ENCODE data around the gene TNFRSF19. TPM values are rescaled to one million over a fixed set of nuclear protein-coding genes. Genes with fewer than 3 reads are reported as not detected.

Gene TNFRSF19
- total and polyA plus RNA-seq, 2 of the 13 experiments (the other 11 are each of a cell fraction or from before 2014, with no cell fraction given), result 75.3 to 77.7 TPM

- TF ChIP-seq, protein P1, sequence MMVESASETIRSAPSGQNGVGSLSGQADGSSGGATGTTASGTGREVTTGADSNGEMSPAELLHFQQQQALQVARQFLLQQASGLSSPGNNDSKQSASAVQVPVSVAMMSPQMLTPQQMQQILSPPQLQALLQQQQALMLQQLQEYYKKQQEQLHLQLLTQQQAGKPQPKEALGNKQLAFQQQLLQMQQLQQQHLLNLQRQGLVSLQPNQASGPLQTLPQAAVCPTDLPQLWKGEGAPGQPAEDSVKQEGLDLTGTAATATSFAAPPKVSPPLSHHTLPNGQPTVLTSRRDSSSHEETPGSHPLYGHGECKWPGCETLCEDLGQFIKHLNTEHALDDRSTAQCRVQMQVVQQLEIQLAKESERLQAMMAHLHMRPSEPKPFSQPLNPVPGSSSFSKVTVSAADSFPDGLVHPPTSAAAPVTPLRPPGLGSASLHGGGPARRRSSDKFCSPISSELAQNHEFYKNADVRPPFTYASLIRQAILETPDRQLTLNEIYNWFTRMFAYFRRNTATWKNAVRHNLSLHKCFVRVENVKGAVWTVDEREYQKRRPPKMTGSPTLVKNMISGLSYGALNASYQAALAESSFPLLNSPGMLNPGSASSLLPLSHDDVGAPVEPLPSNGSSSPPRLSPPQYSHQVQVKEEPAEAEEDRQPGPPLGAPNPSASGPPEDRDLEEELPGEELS (CRISPR knock-in tag; IDR thresholded peaks at IDR 0.05), result peak; percentile 30; the same call in 1 of the 2 replicates
- TF ChIP-seq GABPB1 (CRISPR knock-in tag; IDR thresholded peaks at IDR 0.05) (peak; percentile 42; the same call in 1 of the 2 replicates), WIZ (CRISPR knock-in tag; IDR thresholded peaks at IDR 0.05) (no peak), ZNF703 (CRISPR knock-in tag; IDR thresholded peaks at IDR 0.05; ENCODE audit: borderline replicate concordance) (no peak), ZEB1 (IDR thresholded peaks at IDR 0.05; ENCODE audit: insufficient replicate concordance, low read depth) (no peak), ZBTB37 (CRISPR knock-in tag; IDR thresholded peaks at IDR 0.05) (no peak), FOXP1 (IDR thresholded peaks at IDR 0.05) (no peak), FOXP1 (CRISPR knock-in tag; IDR thresholded peaks at IDR 0.05) (no peak), ZNF333 (CRISPR knock-in tag; IDR thresholded peaks at IDR 0.05; ENCODE audit: borderline replicate concordance) (no peak), DNMT3B (CRISPR knock-in tag; conservative IDR thresholded peaks at IDR 0.05) (no peak), ATRX (CRISPR knock-in tag; IDR thresholded peaks at IDR 0.05; ENCODE audit: borderline replicate concordance) (no peak), NR3C1 (CRISPR knock-in tag; IDR thresholded peaks at IDR 0.05) (no peak), ZNF605 (CRISPR knock-in tag; IDR thresholded peaks at IDR 0.05) (no peak; the same call in 1 of the 2 replicates), BRD4 (CRISPR knock-in tag; IDR thresholded peaks at IDR 0.05) (peak; percentile 16; the same call in 1 of the 2 replicates), ZFP1 (CRISPR knock-in tag; IDR thresholded peaks at IDR 0.05) (no peak), ZIK1 (CRISPR knock-in tag; IDR thresholded peaks at IDR 0.05; ENCODE audit: borderline replicate concordance, low read depth) (no peak), ZFP41 (CRISPR knock-in tag; IDR thresholded peaks at IDR 0.05; ENCODE audit: borderline replicate concordance) (no peak), HMG20A (CRISPR knock-in tag; IDR thresholded peaks at IDR 0.05; ENCODE audit: borderline replicate concordance) (no peak), ZNF432 (CRISPR knock-in tag; IDR thresholded peaks at IDR 0.05; ENCODE audit: borderline replicate concordance) (no peak), ZNF724P (CRISPR knock-in tag; IDR thresholded peaks at IDR 0.05; ENCODE audit: borderline replicate concordance) (no peak), KLF13 (CRISPR knock-in tag; IDR thresholded peaks at IDR 0.05) (no peak), HNRNPH1 (optimal IDR thresholded peaks at IDR 0.05; ENCODE audit: low read depth, low read length) (no peak)
- TF ChIP-seq, protein P2, sequence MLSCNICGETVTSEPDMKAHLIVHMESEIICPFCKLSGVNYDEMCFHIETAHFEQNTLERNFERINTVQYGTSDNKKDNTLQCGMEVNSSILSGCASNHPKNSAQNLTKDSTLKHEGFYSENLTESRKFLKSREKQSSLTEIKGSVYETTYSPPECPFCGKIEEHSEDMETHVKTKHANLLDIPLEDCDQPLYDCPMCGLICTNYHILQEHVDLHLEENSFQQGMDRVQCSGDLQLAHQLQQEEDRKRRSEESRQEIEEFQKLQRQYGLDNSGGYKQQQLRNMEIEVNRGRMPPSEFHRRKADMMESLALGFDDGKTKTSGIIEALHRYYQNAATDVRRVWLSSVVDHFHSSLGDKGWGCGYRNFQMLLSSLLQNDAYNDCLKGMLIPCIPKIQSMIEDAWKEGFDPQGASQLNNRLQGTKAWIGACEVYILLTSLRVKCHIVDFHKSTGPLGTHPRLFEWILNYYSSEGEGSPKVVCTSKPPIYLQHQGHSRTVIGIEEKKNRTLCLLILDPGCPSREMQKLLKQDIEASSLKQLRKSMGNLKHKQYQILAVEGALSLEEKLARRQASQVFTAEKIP (CRISPR knock-in tag; IDR thresholded peaks at IDR 0.05; ENCODE audit: borderline replicate concordance), result no peak
- TF ChIP-seq, protein P3, sequence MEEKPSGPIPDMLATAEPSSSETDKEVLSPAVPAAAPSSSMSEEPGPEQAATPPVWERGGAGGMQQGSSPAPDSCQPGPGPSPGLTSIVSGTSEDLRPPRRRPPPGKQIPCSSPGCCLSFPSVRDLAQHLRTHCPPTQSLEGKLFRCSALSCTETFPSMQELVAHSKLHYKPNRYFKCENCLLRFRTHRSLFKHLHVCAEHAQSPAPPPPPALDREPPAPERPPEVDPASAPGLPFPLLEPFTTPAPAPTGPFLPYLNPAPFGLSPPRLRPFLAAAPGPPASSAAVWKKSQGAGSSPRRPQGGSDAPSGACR (CRISPR knock-in tag; IDR thresholded peaks at IDR 0.05), result peak; percentile 62; the same call in 1 of the 2 replicates
- TF ChIP-seq, protein P4, sequence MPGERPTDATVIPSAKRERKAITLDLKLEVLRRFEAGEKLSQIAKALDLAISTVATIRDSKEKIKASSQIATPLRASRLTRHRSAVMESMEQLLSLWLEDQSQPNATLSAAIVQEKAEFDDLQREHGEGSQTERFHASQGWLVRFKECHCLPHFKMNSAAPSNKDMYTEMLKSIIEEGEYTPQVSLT (CRISPR knock-in tag; IDR thresholded peaks at IDR 0.05; ENCODE audit: borderline replicate concordance, low read depth), result no peak
Observed at GRCh38 chr13:23579072-23579895, 9.1 kb downstream of the TNFRSF19 start (continued).
